HG02571 (cell line): ENCODE measurements around the gene C1RL.
"Not testable (repeated sequence)": the region's sequence is repeated elsewhere in the genome, so short reads cannot be mapped to it uniquely, and the experiment has no call there.

Source experiments
- ATAC-seq: cut with Tn5 transposase; IDR thresholded peaks from one replicate; pipeline ENCODE4 v1.9.1; 2021; ENCODE audit warnings: mild to moderate bottlenecking, moderate library complexity; ENCODE audit not compliant: unreplicated experiment

The C1RL gene

DNA sequence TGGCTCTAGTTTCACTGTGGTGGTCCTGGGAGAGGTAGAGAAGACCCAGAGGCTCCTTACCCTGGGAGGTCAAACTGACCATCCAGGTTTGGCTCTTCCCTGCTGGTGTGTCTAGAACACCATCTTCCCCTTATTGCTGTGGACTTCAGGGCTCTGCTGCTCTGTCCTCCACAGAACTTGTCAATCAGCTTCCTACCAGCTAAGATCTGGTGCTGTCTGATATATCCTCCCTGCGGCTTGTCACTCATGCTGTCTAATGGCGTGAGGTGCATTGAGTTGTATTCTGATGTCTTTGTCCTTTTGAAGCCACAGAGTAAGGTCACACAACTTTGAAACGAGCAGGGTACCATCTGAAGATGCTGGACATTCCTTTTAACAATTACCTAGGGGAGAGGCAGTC, 7.2 kb upstream of the C1RL start:
- ATAC-seq = no peak

DNA sequence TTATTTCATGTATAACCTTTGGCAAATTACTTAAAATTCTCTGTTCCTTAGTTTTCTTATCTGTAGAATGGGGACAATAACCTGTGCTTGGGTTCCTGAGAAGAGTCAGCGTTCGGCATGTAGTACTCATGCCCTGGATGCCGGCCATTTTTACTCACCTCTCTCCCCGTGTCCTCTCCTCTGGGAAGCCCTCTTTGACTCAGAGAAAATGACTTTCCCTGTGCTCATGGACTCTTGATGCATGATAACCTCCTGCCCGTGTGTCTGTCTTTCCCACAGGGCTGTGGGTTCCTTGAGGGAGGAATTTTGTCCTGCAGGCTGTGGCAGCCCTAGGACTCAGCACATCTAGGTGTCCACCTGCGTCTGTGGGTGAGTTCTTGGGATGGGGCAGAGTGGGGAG, 5.8 kb upstream of the C1RL start:
- ATAC-seq = no peak

DNA sequence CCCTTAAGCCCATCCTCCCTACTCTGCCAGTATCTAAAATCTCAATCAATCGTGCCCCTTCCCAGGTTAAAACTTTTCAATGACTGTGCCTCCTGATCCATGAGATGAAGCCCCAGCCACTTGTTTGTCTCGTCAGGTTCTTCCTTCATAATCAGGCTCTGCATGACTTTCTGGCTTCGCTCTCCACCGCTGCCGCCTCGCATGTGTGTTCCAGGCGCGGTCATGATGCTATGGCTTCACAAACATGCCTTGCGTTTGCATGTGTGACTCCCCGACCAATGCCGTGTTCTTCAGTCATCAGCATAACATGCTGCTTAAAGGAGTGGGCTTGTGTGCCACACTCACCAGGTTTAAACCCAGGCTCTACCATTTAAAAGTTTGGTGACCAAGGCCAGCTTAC, 5.0 kb upstream of the C1RL start:
- ATAC-seq = no peak

DNA sequence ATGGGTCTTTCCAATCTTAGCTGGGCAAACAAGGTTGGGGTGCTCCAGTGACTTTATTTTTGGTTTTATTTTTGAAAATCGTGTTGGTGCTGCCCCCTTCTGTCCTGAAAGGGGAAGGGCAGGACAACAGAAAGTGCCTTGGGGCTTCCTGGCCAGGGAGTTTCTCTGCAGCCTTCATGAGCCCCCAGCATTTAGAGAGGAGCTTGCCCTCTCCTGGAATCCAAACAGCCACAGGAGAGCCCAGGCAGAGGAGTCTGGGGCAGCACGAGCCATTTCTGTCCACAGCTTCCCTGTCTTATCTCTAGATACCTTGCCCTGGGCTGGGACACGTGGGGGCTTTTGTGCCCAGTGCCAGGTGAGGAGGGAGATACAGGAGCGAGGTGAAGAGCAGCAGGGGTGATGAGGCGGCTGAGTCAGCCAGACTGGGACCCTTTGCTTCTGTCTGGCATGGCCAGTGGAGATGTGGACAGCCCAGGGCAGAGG, 4.4 kb upstream of the C1RL start:
- no peak for ATAC-seq

DNA sequence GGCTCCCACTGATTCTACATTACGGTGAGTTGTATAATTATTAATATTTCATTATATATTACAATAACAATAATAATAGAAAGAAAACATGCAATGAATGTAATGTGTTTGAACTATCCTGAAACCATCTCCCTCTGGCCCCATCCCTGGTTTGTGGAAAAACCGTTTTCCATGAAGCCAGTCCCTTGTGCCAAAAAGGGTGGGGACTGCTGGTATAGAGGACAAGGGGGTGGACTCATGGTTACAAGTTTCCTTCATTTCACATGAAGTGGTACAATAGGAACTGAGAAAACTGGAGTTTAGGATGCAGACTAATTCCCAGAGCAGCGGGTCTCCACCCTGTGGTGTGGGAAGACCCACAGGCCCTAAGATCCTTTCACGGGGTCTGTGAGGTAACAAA, 3.0 kb upstream of the C1RL start:
- ATAC-seq = no peak

DNA sequence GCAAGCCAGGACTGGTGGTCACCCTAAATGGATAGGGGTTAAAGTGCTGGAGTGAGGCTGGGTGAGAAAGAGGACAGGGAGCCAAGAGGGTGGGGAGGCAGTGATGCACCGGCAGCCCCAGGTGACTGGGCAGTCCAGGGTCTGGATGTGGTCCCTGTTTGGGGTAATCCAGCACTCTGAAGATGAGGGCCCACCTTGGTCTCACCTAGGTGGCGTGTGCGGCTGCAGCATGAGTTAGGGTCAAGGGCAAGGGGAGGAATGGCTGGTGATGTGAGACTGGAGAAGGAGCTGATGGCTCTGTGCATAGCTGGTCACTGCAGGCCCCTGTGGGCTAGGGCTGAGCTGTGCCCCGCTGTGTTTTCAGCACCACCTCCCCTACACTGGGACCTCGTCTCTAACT, 1.6 kb upstream of the C1RL start:
- ATAC-seq = no peak

DNA sequence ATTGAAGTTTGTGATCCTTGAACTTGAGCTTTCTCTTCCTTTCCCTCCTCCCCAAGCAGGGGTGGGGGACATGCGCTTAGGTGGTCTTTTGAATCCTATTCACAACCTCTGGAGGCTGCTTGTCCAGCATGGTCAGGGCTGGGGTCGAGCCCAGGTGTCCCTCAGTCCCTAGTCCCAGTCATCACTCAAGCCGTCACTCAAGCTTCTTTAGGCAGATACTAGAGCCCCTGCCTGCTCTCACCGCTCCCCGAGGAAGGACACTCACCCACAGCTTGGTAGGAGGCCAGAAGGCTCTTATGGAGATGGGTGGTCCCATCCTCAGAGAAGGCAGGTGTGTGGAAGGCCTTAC, 532 bp upstream of the C1RL start:
- no peak for ATAC-seq

DNA sequence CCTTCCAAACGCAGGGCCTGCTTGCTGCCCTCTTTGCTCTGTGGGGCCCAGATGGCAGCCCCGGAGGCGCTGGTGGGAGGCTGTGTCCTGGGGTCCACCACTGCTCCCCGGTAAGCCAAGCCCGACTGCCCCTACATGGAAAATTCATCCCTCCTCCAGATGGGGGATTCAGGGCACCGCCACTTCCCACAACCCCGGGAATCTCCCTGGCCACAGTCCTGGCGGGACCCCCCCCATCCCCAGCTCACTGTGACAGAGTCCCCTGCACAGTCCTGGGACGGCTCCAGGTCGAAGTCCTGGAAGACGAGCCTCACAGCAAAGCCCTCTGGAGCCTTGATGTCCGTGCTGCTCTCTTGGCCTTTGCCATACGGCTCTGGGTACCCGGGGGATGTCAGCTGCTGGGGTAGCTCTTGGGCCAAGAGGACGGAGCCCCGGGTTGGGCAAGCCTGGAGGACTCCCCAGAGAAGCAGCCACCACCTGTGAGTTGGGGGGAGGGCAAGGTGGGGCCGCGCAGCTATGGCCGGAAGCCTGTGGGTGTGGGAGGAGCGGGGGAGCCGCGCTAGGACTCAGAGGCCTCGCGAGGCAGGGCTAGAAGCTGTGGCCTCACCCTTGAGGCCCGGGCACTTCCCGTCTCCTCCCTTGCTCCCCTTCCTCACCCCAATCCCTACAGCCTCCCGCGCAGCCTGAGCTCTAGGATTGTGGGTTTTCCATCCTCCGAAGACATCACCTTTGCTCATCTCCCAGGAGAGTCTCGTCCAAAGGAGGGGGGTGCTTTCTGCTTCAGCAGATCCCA, 815 bp downstream of the C1RL start:
- peak; percentile 88 for ATAC-seq

DNA sequence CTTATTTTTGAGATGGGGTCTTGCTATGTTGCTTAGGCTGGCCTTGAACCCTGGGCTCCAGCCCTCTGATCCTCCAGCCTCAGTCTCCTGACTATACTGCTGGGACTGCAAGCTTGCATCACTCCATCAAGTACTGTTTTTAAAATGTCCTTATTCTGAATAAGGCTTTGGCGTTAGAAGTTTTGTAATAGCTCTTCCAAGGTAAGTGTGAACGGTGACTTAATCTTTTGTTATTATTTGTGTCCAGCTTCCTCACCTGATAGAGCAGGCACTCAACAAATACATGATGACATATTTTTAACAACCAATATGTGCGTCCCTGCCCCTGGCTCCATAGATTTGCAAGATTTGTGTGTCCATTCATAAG, 1.4 kb downstream of the C1RL start:
- no peak for ATAC-seq

DNA sequence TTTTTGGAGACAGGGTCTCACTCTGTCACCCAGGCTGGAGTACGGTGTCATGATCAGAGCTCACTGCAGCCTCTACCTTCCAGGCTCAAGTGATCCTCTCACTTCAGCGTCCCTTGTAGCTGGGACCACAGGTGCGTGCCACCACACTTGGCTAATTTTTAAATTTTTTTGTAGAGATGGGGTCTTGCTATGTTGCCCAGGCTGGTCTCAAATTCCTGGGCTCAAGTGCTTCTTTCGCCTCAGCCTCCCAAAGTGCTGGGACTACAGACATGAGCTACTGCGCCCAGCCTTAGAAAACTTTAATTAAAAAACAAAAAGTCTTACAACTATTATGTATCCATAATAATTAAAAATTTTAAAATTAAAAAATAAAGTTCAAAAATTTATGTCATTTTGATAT, 1.8 kb downstream of the C1RL start:
- not testable (repeated sequence) for ATAC-seq

DNA sequence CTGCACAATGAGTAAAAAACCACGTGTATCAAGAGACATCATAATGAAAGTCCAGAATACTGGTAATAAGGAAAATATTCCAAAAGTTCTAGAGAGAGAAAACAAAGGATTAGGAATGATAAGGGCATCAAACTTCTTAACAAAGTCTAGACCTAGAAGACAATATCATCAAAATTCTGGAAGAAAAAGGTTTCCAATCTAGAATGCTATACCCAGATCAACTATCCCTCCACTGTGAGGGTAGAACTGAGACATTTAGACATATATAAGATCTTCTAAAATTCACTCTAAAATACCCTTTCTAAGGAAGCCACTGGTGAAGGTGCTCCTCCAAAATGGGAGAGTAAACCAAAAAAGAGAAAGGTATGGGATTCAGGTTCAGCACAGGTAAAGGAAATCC, 2.9 kb downstream of the C1RL start:
- no peak for ATAC-seq

DNA sequence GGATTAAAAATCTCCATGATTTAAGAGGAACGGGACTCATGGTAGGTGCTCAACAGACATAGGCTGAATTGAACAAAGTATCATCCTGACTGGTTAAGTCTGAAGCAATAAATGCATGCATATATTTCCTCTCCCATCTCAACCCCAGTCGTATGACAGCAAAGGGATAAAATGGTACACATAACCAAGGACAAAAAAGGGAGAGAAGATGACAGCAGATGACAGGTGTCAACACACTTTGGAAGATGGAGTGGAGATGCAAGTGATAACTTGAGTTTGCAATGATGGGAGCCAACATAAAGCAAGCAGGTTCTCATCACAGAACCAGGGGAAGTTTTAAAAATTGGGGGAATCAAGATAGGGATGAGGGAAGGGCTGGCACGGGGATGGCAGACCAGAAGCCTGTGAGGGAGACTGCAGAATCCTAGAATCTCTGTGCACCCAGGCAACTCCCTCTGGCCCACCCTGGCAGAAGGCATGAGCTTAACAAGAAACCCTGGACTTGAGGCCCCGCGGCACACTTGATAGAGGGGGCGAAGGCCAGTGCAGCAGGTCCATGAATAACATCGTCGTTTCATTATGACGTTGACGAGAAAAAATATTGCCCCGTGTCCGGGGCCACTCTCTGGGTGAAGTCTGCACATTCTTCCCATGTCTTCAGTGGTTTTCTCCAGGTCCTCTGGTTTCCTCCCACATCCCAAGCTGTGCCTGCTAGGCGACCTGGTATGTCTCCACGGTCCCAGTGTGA, 5.0 kb downstream of the C1RL start:
- no peak for ATAC-seq

DNA sequence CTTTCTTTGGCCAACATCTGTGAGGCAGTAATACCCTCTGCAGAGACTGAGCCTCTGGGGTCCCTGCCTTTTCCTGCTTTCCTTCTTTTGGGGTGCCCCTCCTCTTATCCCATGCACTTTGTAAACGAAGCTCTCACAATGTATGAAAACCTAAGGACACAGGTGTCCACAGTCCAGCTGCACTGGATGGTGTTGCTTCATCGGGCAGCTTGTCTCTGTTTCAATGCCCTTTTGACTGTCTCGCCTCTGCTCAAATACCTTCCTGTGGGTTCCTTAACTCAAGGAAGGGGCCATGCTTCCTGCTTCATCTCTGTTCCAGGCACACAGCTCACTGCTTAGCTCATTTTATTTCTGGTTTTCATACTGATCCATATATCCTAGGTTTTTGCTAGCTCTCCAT, 6.4 kb downstream of the C1RL start:
- ATAC-seq = no peak

DNA sequence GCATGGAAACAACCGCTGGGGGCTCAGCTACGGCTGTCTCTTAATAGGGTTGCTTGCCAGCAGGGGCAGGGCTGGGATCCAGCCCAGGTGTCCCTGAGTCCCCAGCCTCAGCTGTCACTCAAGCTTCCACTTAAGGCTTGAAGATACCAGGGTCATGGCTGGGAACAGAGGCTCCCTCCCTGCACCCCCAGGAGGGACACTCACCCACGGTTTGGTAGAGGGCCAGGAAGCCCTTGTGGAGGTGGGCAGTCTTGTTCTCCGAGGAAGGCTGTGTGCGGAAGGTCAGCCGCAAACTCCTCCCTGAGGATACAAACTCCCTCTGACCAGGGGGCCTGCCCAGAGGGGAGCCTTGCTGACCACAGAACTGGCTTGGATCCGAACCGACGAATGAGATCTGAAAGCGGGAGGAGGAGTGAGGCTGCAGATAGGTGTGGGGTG, 7.3 kb downstream of the C1RL start:
- ATAC-seq = no peak

DNA sequence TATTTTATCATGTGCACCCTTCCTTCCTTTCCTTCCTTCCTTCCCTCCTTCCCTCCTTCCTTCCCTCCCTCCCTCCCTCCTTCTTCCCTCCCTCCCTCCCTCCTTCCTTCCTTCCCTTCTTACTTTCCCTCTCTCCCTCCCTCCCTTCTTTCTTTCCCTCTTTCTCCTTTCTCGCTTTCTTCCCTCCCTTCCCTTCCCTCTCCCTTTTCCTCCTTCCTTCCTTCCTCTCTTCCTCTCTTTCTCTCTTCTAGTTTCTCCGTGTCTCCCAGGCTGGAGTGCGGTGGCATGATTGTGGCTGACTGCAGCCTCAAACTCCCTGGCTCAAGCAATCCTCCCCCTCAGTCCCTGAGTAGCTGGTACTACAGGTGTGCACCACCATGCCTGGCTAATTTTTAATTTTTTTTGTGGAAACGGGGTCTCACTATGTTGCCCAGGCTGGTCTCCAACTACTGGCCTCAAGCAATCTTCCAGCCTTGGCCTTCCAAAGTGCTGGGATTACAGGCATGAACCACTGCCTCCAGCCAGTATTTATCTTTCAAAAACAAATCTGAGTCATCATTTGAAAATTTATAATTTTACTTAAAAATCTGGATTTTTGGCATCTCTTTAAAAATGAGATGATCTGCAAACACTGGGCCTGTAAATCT, 7.8 kb downstream of the C1RL start:
- ATAC-seq = no peak

DNA sequence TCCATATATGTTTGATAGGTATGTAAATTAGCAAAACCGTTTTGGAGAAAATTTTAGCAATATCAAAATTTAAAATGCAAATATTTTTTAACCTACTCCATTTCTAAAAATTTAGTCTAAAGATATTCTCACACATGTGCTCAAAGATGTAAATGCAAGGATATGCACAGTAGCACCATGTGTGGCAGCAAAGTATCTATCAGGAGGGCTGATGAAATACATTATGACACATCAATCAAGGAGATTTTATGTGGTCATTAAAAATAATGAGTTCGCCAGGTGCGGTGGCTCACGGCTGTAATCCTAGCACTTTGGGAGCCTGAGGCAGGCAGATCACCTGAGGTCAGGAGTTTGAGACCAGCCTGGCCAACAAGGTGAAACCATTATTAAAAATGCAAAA, 8.8 kb downstream of the C1RL start:
- ATAC-seq = no peak

DNA sequence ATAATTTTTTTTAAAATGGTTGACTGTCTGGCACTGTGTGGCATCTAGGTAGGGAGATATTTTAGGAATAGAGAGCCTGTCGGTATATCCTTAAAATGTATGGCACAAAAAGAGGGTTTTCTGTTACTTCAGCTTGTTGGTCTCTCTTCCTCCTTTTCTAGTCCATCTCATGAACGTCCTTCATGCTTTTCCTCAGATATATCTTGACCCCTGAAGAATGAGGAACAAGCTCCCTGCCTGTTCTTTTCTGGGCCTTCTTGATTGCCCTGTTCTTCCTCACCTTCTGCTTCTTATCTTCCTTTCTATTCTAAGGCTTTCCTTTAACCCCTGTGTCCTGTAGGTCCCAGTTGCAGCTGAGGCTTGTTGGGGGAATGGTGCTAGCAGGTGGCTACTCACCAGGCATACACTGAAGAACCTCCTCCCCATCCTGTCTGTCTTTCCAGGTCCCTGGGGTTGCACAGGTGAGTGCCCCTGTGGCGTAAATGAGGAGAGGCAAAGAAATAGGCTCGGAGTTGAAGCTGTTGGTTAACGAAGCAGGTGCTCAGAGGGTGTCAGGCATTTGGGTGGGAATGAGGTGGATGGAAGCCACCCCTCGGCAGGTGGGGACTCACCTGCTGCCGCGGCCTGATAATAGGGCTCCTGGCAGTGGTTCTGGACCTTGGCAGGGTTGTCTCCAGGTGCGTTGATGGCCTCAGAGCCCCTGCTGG, 9.6 kb downstream of the C1RL start:
- no peak for ATAC-seq

DNA sequence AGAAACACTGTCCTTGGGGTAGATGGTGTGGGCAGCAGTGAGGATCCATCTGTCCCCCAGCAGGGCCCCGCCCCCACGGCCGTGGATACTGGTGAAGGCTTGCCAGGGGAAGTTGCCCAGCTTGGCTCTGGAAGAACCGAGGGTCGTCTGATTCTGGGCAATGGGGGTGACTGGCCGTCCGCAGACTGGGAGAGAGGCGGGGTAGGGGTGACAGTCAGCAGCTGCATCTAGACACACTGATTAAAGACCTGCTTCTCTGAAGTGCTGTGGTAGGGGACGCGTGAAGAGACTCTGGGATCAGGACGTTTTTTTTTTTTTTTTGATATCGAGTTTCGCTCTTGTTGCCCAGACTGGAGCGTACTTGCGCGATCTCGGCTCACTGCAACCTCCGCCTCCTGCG, 12.0 kb downstream of the C1RL start:
- no peak for ATAC-seq

DNA sequence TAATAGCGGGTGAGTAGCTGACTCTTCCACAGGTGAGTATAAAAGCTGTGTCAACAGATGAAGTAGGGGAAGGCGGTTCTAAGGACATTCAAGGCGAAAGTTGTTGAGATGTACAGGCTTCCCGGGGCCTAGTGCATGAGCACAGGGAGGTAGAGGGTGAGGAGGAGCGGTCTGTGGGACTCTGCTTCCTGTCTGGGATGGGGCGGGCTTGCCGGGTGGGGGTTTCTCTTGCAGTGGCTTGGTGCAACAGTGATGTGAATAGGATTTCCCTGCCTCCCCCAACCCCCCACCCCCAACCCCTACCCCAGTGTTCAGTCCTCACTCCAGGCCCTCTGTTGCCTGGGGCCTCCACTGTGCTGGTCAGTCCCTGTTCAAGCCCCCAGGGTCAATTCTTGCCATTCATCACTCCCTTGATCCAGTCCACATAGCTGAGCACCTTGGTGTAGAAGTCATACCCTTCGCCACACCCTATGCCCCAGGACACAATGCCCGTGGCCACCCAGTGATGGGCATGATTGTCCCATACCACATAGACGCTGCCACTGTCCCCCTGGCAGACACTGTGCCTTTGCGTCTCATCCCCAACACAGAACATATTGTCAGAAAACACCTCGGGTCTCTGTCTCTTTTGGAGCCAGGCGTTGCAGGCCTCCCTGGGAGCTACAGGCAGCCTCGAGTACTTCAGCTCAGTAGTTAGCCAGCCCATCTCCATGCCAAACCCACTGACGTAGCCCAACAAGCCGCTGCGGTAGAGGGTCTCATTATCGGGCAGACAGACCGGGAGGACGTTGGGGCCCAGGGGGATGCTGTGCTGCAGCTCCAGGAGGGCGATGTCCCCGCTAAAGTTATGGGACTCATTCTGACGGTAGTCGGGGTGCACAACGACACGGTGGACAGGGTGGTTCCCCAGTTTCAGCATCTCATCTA, 12.7 kb downstream of the C1RL start:
- no peak for ATAC-seq

DNA sequence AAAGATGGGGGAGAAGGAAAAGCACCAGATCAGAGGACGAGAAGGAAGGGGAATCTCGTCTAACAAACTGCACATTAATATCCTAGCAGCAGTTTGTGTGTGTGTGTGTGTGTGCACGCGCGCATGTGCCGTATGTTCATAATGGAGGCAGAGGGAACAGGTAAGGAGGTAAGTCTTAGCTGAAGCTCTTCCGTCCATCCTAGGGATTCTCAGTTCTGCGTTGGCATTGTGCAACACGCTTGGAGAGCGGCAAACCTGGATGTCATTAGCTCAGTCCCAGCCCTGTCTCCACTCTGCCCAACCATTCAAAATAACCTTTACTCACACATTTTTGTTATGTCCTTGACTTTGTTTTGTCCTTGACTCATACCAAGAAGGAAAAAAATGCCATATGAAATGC, 15.1 kb downstream of the C1RL start:
- ATAC-seq = no peak
